Pulmonary artery endothelial cell (primary cell): ENCODE results near the gene CAMTA2. TPM values are rescaled to one million over a fixed set of nuclear protein-coding genes. Genes with fewer than 3 reads are reported as not detected.

ENCODE experiments used
- DNase-seq: peaks from one replicate; pipeline ENCODE4 v3.0.0-alpha.2; 2011; ENCODE audit warnings: low read depth, low spot score
- total RNA-seq: library from RNA; depleted of rRNA; stranded (reverse); fragments of >200 nt; gene quantifications from 2 replicates; pipeline ENCODE4 v1.2.3, GENCODE V29; 2014

CAMTA2 gene
- total RNA-seq, 1 donor from 2014 or later = 4.3 TPM

DNA sequence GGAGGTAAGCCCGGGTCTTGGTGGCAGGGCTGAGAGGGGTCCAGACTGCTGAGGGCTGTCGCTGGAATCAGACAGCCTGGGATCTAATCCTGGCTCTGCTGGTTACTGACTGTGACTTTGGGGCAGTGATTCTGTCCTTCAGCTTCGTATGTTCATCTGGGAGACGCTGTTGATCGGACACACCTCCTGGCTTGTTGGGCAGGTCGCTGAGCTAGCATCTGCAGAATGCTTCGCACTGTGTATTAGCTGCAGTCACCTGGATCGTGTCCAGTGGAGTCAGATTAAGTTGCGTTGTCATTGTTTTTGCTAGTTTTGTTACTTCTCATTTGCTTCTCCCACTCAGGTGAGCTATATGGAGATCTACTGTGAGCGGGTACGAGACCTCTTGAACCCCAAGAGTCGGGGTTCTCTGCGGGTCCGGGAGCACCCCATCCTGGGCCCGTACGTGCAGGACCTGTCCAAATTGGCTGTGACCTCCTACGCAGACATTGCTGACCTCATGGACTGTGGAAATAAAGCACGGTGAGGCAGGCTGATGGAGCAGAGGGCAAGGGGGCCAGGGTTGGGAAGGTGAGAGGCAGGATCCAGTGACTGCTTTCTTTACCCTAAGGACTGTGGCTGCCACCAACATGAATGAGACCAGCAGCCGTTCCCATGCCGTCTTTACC, 14.8 kb upstream of the CAMTA2 start:
- DNase-seq = no peak

DNA sequence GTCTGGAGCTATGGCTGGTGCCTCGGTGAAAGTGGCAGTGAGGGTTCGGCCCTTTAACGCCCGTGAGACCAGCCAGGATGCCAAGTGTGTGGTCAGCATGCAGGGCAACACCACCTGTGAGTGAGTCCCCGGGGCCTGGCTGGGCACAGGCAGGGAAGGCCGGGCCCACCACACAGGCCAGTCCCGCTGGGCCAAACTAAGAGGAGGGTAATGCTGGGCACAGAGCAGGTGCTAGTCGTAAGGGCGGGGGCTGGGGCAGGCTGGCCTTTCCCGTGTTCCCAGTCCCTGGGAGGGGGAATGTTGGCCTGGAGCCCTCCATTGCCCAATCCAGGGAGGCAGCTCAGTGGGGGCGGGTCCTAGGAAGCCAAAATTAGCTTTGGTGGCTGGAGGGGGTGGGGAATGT, 12.8 kb upstream of the CAMTA2 start:
- no peak for DNase-seq

DNA sequence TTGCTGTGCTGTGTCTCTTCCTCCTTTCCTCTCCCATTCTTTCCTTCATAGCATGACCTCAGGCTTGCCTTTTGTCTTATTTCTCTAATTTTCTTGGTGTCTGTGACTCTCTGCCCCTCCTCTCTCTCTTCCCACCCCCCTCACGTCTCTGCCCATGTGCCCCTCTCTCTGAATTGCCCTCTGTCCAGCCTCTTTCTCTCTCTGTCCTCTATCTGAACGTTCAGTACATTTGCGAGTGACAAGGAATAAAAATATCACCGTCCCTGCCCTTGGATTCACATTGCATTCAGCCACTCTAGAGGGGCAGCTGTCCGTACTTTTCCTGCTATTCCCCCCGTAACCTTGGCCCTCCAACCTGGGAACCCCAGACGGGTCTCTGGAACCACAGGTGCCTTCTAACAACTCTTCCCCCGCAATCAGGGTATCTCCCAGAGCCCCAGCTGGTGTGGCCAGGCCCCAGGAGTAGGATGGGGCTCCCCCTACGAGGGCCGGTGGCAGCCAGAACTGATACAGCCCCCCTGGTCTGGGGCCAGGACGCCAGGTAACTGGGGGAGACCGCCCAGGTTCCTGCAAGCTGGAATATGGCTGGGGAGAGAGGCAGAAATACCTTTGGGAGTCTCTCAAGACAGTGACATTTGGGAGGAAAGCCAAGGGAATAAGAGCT, 12.1 kb upstream of the CAMTA2 start:
- DNase-seq = no peak

DNA sequence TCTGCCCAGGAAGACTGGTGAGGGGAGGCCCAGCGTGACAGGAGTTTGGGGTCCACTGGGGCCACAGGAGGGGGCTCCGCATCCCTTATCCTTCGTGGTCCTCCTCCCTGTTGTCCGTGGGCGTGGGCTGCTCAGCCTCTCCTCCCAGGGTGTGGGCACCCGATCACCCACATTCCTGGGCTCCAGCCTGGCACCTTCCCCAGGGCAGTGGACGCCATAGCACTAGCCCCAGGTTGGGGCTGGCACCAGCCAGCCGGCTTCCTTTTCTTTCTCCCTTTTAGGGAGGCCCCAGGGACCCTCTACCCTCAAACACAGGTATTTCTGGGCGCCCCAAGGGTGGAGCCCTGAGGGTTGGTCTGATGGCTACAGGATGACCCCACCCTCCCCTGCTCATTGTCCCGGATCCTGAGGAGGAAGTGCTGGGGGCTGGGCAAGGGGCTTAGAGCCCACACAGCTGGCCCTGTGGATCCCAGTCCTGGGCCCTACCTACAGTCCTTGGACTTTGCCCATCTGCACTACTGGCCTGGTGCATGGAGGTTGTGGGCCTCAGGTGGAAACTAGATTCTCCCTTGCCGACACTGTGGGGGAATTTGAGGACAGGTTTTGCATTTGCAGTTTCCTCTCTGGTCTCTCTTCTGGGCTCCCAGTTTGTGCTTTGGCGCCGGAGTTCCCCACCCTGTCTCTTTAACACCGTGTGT, 11.4 kb upstream of the CAMTA2 start:
- no peak for DNase-seq

DNA sequence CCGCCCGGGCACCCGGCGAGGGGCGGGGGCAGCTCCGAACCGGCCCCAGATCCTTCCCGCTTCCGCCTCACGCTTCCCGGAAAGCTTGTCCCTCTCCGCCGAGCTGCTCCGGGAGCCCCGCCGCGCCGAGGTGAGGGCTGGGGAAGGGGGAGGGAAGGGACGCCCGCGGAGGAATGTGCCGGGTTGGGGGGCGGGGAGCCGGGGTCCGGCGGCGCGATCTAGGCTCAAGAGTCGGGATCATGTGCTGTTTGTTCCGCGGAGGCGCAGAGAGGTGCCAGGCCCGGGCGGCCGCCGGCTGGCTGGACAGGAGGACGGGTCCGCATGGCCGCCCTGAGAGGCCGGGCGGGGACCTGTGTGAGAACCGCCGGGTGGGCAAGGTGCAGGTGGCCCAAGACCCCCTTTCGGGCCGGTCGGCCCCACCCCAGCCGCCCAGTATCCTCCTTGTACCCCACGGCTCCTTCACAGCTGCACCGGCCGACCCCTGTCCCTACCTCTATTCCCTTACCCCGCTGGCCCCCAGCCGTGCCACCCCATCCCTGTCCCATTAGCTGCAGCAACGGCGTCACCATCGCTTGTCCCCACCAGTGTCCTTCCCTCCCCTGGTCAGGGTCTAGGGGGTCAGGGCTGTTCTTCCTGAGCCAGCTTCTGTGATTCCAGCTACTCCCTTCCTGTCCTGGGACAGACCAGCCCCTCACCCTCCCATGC, 10.7 kb upstream of the CAMTA2 start:
- DNase-seq = no peak

- DNase-seq = peak; percentile 49
Observed at GRCh38 chr17:4997302-4998026, 10.0 kb upstream of the CAMTA2 start, which contains the start of the genes INCA1 and KIF1C. INCA1 (minus strand) TSS chr17:4997522; CDS start chr17:4994437, 3,085 bp downstream. KIF1C (plus strand) TSS chr17:4997950; CDS start chr17:5000247, 2,297 bp downstream.

DNA sequence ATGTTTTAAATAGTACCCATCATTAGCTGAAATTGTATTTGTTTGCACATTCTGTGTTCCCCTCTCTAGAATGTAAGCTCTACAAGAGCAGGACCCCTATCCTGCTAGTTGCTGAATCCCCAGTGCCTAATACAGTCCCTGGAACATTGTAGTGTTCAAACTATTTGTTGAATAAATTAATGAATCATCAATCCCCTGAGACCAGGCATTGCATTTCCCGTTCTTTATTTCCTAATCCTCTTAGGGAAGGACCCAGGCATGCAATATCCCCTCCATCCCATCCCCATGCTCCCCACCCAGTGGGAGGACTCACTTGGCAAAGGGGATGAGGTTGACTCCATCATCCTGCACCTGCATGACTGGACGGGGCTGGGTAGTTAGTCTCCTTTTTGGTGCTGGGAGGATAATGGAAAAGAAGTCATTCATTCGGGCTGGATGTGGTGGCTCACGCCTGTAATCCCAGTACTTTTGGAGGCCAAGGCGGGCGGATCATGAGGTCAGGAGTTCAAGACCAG, 6.7 kb upstream of the CAMTA2 start:
- DNase-seq = no peak

DNA sequence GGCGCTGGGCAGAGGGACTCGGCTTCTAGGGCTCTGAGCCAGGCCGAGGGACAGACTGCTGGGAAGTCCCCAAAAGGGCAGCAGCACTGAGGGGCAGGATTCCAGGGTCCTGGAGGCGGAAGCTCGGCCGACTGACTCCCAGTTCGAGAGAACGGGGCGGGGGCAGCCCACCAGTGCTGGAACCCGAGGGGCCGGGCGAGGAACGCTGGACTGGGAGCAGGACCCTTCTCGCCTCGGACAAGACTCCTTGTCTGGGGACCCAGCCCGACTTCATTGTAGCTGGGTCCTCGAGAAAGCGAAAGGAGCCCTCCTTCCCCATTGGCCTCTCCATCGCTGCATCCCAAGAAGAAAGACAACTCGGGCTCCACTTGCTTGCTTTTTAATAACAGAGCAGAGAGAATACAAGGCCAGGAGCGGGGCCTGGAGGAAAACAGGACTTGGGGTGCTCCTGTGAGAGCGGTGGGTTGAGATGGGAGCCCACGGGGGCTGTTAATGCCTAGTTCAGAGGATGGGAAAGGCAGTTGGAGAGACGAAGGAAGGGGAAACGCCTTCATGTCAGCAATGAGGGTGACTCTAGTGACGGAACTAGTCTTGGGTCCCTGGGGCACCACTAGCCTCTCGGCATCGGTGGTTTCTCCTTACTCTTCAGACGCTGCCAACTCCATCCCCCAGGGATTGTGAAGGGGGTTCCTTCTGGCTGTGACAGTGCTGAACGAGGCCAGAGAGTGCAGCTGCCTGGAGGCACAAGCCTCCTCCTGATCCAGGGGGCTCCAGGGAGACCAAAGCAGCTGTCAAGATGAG, 492 bp upstream of the CAMTA2 start:
- DNase-seq = no peak

GRCh38 chr17:4986403-4986802, 1.1 kb downstream of the CAMTA2 start:
- DNase-seq = no peak

DNA sequence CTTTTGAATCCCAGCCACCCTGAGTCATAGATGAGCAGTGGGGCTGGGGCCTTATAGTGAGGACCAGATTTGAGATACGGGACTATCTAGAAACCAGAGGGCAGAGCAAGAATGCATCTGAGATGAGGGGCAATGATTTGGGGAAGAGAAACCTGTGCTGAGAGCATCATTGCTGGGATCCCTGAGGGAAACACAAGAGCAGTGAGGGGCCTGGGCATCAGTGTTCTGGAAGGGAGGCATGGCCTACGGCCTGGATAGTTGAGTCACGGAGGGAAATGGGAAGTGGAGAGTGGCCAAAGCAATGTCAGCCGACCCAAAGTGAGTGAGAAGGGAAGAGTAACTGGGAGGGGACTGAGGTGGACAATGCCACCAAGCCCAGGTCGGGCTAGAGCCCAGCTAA, 5.2 kb downstream of the CAMTA2 start:
- no peak for DNase-seq

DNA sequence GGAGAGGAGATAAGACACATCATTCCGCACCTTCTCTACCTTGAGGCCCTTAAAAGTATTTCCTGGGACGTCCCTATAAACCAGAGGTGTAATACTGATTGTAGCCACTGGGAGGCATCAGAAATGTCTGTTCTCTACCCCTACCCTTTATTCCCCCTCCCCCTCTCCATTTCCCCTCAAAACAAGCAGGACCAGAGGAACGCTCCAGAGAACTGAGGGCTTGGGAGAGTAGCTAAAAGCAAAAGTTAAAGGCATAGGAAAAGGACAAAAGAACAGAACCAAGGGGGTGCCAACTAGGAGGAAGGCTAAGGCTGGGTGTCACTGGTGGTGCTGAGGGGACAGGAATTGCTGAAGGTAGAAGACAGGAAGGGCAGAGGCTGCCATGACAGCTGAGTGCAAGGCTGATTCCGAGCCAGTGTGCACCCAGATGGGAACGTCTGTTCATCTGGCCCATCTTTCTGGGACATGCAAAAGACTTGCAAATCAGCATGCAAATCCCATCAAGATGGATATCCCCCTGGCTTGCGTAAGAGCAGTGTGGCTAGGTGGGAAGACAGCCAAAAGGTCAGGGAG, 6.7 kb downstream of the CAMTA2 start:
- no peak for DNase-seq

DNA sequence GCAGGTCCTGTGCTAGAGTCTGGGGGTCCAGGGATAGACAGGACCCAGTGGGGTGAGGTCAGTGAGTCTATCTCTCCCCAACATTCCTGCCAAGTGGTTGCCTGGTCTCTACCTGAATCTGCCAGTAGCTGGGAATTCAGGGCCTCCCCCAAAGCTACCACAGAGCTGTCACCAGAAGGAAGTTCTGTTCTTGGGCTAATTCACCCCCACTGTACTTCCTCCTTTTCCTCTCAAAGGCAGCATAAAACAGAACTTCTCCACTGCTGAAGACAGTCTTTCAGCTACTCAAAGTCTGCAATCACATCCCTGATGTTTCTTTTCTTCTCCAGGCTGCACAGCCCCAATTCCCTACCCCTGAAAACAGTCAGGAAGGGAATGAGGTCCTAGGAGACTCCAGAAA, 8.7 kb downstream of the CAMTA2 start:
- DNase-seq = no peak

- DNase-seq = no peak
Observed at GRCh38 chr17:4974115-4974670, 13.3 kb downstream of the CAMTA2 start.

- DNase-seq = no peak
Observed at GRCh38 chr17:4973256-4974114, 14.0 kb downstream of the CAMTA2 start.

- DNase-seq = no peak
Observed at GRCh38 chr17:4972752-4973151, 14.7 kb downstream of the CAMTA2 start.

DNA sequence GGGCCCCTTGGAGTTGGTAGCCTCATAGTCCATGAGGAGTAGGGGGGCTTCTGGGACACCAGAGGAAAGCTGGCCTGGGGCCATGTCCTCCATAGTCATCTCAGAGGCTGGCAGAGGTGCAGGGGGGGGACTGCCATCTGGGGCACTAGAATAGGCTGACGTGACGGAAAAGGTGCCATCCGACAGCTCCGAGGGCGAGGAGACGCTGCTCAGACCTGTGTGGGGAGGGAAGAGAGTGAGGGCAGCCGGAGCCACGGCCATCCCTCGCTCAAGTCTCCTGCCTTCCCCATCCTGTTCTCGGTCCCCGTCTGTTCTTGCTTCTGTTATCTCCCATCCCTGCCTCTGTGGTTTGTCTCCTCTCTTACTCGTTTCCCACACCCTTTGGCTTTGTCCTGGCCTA, 15.2 kb downstream of the CAMTA2 start:
- no peak for DNase-seq

GRCh38 chr17:4971826-4972225, 15.6 kb downstream of the CAMTA2 start:
- no peak for DNase-seq

DNA sequence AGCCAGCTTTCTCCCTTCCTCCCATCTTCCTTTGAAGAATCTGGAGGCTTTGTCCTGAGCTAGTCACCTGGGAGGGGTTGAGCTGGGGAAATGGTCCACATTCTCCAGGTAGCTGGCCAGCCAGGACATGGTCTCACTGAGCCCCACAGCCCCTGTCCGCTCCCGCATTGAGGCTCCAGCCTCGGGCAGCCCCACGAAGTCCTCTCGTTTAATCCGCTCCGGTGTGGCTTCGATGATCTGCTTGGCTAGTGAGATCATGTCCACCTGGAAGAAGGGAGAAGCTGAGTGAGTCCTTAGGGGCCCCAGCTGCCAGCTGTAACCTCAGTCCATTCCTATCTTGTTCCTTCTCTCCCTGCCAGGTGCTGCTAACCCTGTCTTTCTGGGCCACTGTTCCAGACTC, 17.2 kb downstream of the CAMTA2 start:
- DNase-seq = no peak
